Astrocyte of the cerebellum (primary cell): ENCODE measurements around the gene MRPL24.

Experiments used
- DNase-seq: peaks from one replicate; pipeline ENCODE4 v3.0.0-alpha.2; 2011; ENCODE audit warnings: low read depth
- H3K4me3 ChIP-seq: 2 replicates; pipeline ENCODE4 v1.5.1; 2011; ENCODE audit warnings: mild to moderate bottlenecking, low read depth, low read length, moderate library complexity
- CTCF ChIP-seq: IDR thresholded peaks from 2 replicates; pipeline ENCODE4 v1.5.1; 2012; ENCODE audit warnings: low read length, low read depth, moderate library complexity, mild to moderate bottlenecking; ENCODE audit errors: missing control alignments
- in situ Hi-C: cut with HindIII; loops from 2 replicates; pipeline ENCODE4 v1.10.0; 2017; ENCODE audit warnings: low sequenced_read_pairs

The MRPL24 gene

GRCh38 chr1:156725683-156726280 lies 15.1 kb downstream of the MRPL24 start:
- in situ Hi-C loops, result no loop called here
- peak; percentile 85 for DNase-seq
- H3K4me3 ChIP-seq, result peak overlapping the region; percentile 39
- TF ChIP-seq CTCF, result peak; percentile 94

- in situ Hi-C loops, result no loop called here
- DNase-seq, result no peak
- no peak overlapping the region for H3K4me3 ChIP-seq
- TF ChIP-seq CTCF, result no peak
These were observed 19.4 kb downstream of the MRPL24 start for GRCh38 chr1:156721535-156721934.

- TF ChIP-seq CTCF, result no peak
- in situ Hi-C loops, result no loop called here
- H3K4me3 ChIP-seq, result no peak overlapping the region
- DNase-seq, result no peak
These were observed 19.8 kb downstream of the MRPL24 start for GRCh38 chr1:156721131-156721530.

- no peak for TF ChIP-seq CTCF
- H3K4me3 ChIP-seq, result no peak overlapping the region
- no peak for DNase-seq
- in situ Hi-C loops, result loop anchor here (5.0 kb wide), 1 partner anchor 140 kb away; the partner anchor contains the start of gene INSRR
These were observed 23.5 kb downstream of the MRPL24 start for GRCh38 chr1:156717351-156717750.

- no peak for TF ChIP-seq CTCF
- DNase-seq, result no peak
- in situ Hi-C loops, result loop anchor here (5.0 kb wide), 1 partner anchor 142 kb away; the partner anchor contains the start of gene INSRR
- H3K4me3 ChIP-seq, result no peak overlapping the region
These were observed 26.1 kb downstream of the MRPL24 start for GRCh38 chr1:156714830-156715229.

GRCh38 chr1:156712626-156713025 lies 28.3 kb downstream of the MRPL24 start:
- in situ Hi-C loops, result no loop called here
- H3K4me3 ChIP-seq, result no peak overlapping the region
- DNase-seq, result no peak
- TF ChIP-seq CTCF, result no peak
